Measurements from ENCODE around the gene CYBC1.

- TF ChIP-seq CTCF (optimal IDR thresholded peaks at IDR 0.05 in 1 of 3, IDR thresholded peaks at IDR 0.05 in 1 of 3, conservative IDR thresholded peaks at IDR 0.05 in 1 of 3; ENCODE audit: extremely low read depth in 1 of 3, insufficient read depth in 2 of 3, low read length in 3 of 3) (no peak), EZH2 (IDR thresholded peaks at IDR 0.05; ENCODE audit: low read length) (no peak)
Observed at GRCh38 chr17:82406131-82406671, 44.4 kb downstream of the CYBC1 start.

Measured in keratinocyte (primary cell).